Astrocyte of the spinal cord (primary cell): ENCODE data around the gene SOX14.

Source experiments
- DNase-seq: peaks from one replicate; pipeline ENCODE4 v3.0.0; 2011; ENCODE audit warnings: low read depth, low spot score
- H3K4me3 ChIP-seq: 2 replicates; pipeline ENCODE4 v1.5.1; 2011; ENCODE audit warnings: low read depth, mild to moderate bottlenecking, low read length, moderate library complexity
- in situ Hi-C: cut with HindIII; loops from 2 replicates; pipeline ENCODE4 v1.10.0; 2017; ENCODE audit warnings: low sequenced_read_pairs
- TF ChIP-seq, protein P1 (sequence below): IDR thresholded peaks from 2 replicates; pipeline ENCODE4 v1.5.1; 2012; ENCODE audit warnings: low read depth, mild to moderate bottlenecking, low read length, inconsistent platforms

The SOX14 gene

DNA sequence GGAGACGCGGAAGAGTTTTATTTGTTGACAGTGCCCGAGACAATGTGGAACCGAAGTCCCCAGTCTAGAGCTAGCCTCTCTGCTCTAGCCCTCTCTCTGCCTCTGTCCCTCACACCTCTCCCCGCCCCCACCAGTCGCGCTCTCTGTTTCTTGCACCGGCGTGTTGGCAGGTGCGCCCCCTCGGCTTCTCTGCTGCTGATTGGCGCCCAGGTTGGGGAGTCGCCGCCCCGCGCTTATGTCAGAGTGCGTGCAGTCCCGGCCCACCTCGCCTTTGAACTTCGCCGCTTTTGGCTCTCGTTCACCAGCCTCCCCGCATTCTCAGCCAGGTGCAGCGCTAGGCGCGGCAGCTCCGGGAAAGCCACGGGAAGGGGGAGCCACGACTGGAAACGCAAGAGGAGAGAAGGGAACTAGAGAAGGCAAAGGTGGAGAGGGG is at the start of gene SOX14:
TSS of gene SOX14 (plus strand) at position 315 of the 433 bp plus-strand sequence. CDS start 470 bp downstream, outside the sequence.
- in situ Hi-C loops, result no loop called here
- H3K4me3 ChIP-seq, result no peak within 1 kb of the TSS
- TF ChIP-seq, protein P1, sequence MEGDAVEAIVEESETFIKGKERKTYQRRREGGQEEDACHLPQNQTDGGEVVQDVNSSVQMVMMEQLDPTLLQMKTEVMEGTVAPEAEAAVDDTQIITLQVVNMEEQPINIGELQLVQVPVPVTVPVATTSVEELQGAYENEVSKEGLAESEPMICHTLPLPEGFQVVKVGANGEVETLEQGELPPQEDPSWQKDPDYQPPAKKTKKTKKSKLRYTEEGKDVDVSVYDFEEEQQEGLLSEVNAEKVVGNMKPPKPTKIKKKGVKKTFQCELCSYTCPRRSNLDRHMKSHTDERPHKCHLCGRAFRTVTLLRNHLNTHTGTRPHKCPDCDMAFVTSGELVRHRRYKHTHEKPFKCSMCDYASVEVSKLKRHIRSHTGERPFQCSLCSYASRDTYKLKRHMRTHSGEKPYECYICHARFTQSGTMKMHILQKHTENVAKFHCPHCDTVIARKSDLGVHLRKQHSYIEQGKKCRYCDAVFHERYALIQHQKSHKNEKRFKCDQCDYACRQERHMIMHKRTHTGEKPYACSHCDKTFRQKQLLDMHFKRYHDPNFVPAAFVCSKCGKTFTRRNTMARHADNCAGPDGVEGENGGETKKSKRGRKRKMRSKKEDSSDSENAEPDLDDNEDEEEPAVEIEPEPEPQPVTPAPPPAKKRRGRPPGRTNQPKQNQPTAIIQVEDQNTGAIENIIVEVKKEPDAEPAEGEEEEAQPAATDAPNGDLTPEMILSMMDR, result no peak
- no peak for DNase-seq

DNA sequence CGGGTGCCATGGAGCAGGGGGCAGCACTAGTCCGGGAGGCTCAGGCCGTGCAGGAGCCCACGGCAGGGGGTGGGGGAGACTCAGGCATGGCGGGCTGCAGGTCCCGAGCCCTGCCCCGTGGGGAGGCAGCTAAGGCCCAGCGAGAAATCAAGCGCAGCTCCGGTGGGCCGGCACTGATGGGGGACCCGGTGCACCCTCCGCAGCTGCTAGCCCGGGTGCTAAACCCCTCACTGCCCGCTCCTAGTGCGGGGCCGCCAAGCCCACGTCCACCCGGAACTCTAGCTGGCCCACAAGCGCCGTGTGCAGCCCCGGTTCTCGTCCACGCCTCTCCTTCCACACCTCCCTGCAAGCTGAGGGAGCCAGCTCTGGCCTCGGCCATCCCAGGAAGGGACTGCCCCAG is 49.6 kb upstream of the SOX14 start:
- no peak for DNase-seq
- no peak overlapping the region for H3K4me3 ChIP-seq
- TF ChIP-seq, protein P1, result no peak
- in situ Hi-C loops, result no loop called here

DNA sequence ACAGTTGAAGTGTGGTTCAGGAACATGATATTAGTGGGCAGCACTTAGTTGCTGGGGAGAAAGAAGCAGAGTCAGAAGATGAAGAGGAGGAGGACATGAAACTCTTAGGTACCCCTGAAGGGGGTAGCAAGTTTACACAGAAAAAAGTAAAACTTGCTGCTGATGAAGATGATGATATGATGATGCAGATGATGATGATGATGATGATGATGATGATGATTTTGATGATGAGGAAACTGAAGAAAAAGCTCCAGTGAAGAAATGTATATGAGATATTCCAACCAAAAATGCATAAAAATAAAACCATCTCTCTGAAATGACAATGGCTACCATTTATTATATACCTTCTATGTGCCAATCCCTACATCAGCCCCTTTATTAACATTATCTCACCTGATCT is 39.9 kb upstream of the SOX14 start:
- no peak for DNase-seq
- in situ Hi-C loops, result no loop called here
- no peak overlapping the region for H3K4me3 ChIP-seq
- TF ChIP-seq, protein P1, result no peak

DNA sequence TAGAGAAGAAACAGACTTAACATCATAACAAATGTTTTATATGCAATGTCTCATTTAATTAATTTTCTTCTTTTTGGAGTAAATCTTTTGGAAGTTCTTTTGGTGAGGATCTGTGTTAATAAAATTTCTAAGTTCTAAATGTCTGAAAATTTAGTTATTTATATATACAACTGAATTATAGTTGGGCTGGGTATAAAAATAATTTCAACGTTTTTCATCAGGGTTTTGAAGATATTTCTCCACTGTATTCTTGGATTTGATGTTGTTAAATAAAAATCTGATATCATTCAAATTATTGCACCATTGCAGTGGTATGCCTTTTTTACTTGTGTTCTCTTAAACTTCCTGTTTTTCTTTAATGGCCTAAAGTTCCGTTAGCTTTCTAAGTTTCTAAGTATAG is 26.9 kb upstream of the SOX14 start:
- DNase-seq, result no peak
- no peak overlapping the region for H3K4me3 ChIP-seq
- TF ChIP-seq, protein P1, result no peak
- in situ Hi-C loops, result no loop called here

DNA sequence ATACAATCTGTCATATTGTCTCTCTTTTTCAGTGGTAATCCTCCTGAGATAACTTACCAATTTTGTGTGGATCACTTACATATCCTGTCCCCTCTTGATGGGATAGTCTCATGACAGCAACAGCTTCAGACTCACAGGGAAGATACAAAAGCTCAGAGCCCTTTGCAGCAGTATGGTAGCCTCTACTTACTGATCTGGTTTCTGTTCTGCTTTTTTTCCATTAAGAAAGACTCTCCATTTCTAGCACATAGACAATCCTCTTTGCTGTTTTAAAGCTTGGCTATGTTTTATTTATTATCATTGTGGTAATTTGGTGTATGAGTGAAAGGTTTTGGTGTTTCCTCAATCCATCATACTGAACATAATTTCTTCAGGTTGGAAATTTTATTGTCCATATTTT is 25.4 kb upstream of the SOX14 start:
- TF ChIP-seq, protein P1, result no peak
- no peak for DNase-seq
- in situ Hi-C loops, result no loop called here
- no peak overlapping the region for H3K4me3 ChIP-seq

DNA sequence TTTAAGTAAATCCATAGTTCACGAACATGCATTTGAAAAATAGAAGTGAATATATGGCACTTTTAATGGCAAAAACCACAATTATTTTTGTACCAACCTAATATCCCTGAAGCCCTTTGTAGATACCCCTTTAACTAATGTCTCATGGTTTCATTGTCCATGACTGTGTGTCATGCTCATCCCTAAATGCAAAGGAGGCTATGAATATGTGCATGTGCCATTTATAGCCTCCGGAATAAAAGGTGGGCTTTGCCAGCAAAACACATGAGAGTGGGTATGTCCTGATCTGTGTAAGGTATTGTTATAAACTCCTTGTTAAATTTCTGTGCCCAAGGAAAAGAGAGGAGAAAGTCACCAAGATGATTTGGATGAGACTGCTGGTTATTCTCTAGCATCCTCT is 20.5 kb upstream of the SOX14 start:
- no peak overlapping the region for H3K4me3 ChIP-seq
- no peak for DNase-seq
- TF ChIP-seq, protein P1, result no peak
- in situ Hi-C loops, result no loop called here

DNA sequence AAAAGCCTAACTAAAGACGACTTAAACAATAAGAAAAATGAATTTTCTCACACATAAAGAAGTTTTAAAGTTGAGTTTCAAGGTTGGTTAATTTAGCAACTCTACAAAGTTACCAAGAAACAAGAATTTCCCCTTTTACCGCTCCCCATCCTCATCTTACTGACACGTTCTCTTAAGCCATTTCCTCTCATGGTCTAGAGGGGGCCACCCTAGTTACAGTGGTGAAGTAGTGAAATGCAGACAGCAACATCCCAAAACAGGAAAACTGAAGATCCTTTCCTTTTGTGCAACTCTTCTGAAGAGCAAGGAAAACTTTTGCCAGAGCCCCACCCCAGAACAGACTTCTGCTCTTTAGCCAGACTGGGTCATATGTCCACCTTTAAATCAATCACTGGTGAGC is 17.3 kb upstream of the SOX14 start:
- in situ Hi-C loops, result no loop called here
- H3K4me3 ChIP-seq, result no peak overlapping the region
- TF ChIP-seq, protein P1, result no peak
- DNase-seq, result no peak
